ENCODE measurements around the gene WDR70. TPM values are rescaled to one million over a fixed set of nuclear protein-coding genes. Genes with fewer than 3 reads are reported as not detected.

The WDR70 gene
- total RNA-seq, 1 donor from 2014 or later, result 43.0 TPM

- Mint-ChIP-seq H3K36me3 (ENCODE audit: insufficient read depth) (peaks cover 16% of the 10 kb centered on the region), H3K27me3 (no peaks in the 10 kb centered on the region), H3K27ac (no peak overlapping the region), H3K4me3 (ENCODE audit: low read depth) (no peak overlapping the region), H3K4me1 (ENCODE audit: low read depth) (no peaks in the 10 kb centered on the region), H3K9me3 (ENCODE audit: low read depth) (no peaks in the 10 kb centered on the region)
- DNase-seq (ENCODE audit: low spot score, unreplicated experiment), result no peak
- TF ChIP-seq CTCF (IDR thresholded peaks at IDR 0.05; ENCODE audit: unreplicated experiment), result no peak
Observed at GRCh38 chr5:37490931-37491330, 111.8 kb downstream of the WDR70 start.

DNA sequence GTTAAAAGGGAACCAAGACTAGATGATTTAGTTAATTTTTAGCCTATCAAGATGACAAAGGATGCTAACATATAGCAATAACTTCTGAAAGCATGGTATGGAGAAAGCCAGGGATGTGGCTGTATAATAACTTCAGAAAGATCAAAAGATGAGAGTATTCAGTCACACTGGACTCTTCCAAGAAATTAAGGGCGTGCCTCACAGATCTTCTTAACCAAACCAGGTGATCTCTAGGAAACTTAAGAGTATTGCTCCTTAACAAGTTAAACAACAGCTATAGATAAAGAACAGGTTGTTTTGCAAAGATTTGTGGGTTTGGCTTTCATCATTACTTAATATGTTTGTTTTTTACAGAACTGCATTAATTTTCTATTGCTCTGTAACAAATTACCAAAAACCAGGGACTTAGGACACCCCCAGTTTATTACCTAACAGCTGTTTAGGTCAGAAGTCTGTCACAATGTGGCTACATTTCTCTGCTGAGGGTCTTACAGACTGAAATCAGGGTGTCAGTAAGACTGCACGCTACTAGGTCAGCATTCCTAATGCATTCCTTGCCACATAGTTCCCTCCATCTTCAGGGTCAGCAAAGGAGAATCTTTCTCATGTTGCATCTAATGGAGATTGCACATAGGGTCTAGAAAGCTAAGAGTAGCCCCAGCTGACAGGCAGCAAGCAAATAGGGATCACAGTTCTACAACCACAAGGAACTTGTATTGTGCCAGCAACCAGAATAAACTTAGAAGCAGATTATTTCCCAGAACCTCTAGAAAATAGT, 113.8 kb downstream of the WDR70 start:
- no peaks in the 10 kb centered on the region for H3K4me1 Mint-ChIP-seq (ENCODE audit: low read depth)
- TF ChIP-seq CTCF (IDR thresholded peaks at IDR 0.05; ENCODE audit: unreplicated experiment), result no peak
- H3K9me3 Mint-ChIP-seq (ENCODE audit: low read depth), result no peaks in the 10 kb centered on the region
- H3K36me3 Mint-ChIP-seq (ENCODE audit: insufficient read depth), result peaks cover 13% of the 10 kb centered on the region
- DNase-seq (ENCODE audit: low spot score, unreplicated experiment), result no peak
- H3K27me3 Mint-ChIP-seq, result no peaks in the 10 kb centered on the region
- no peak overlapping the region for H3K27ac Mint-ChIP-seq
- H3K4me3 Mint-ChIP-seq (ENCODE audit: low read depth), result no peak overlapping the region

DNA sequence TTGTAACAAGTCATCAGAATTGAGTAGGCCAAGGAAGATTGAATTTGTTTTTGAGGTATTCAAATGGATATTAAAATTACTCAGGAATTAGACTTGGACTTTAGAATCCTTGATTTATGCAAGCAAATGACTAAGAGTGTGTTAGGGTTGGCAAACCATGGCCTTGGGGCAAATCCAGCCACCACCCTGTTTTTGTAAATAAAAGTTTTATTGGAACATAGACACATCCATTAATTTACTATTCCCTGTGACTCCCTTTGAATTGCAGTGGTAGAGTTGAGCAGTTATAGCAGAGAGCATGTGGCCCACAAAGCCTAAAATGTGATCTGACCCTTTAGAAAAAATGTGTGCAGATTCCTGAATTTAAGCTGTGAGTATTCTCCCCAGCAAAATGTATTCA, 115.6 kb downstream of the WDR70 start:
- H3K9me3 Mint-ChIP-seq (ENCODE audit: low read depth), result no peaks in the 10 kb centered on the region
- H3K4me1 Mint-ChIP-seq (ENCODE audit: low read depth), result no peaks in the 10 kb centered on the region
- no peak for DNase-seq (ENCODE audit: low spot score, unreplicated experiment)
- H3K36me3 Mint-ChIP-seq (ENCODE audit: insufficient read depth), result peaks cover 5% of the 10 kb centered on the region
- H3K4me3 Mint-ChIP-seq (ENCODE audit: low read depth), result no peak overlapping the region
- no peak for TF ChIP-seq CTCF (IDR thresholded peaks at IDR 0.05; ENCODE audit: unreplicated experiment)
- no peak overlapping the region for H3K27ac Mint-ChIP-seq
- no peaks in the 10 kb centered on the region for H3K27me3 Mint-ChIP-seq

- no peak for TF ChIP-seq CTCF (IDR thresholded peaks at IDR 0.05; ENCODE audit: unreplicated experiment)
- no peak overlapping the region for H3K4me3 Mint-ChIP-seq (ENCODE audit: low read depth)
- H3K36me3 Mint-ChIP-seq (ENCODE audit: insufficient read depth), result peaks cover 7% of the 10 kb centered on the region
- H3K9me3 Mint-ChIP-seq (ENCODE audit: low read depth), result no peaks in the 10 kb centered on the region
- DNase-seq (ENCODE audit: low spot score, unreplicated experiment), result no peak
- no peaks in the 10 kb centered on the region for H3K27me3 Mint-ChIP-seq
- H3K27ac Mint-ChIP-seq, result no peak overlapping the region
- H3K4me1 Mint-ChIP-seq (ENCODE audit: low read depth), result no peaks in the 10 kb centered on the region
Observed at GRCh38 chr5:37495210-37495609, 116.1 kb downstream of the WDR70 start.

DNA sequence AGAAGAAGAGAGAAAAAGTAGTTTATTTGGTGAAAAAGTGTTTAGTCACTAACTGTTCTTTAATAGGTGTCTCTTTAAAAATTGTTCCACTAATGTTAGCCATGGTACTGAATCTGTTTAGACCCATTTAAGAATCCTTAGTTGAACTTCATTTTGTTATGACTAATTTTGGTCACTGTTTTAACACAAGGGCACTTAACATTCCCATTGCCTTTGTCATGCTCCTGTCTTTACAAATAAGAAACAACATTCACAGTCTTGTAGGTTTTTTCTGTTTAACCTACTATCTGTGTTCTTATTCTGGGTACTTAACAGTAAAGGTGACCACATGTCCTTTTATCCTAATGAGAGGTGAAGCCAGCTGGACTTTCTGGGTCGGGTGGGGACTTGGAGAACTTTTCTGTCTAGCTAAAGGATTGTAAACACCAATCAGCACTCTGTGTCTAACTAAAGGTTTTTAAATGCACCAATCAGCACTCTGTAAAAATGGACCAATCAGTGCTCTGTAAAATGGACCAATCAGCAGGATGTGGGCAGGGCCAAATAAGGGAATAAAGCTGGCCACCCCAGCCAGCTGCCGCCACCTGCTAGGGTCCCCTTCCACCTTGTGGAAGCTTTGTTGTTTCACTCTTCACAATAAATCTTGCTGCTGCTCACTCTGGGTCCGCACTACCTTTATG, 116.7 kb downstream of the WDR70 start:
- Mint-ChIP-seq H3K9me3 (ENCODE audit: low read depth) (no peaks in the 10 kb centered on the region), H3K4me1 (ENCODE audit: low read depth) (no peaks in the 10 kb centered on the region), H3K27ac (no peak overlapping the region), H3K36me3 (ENCODE audit: insufficient read depth) (peaks cover 9% of the 10 kb centered on the region), H3K4me3 (ENCODE audit: low read depth) (no peak overlapping the region), H3K27me3 (no peaks in the 10 kb centered on the region)
- DNase-seq (ENCODE audit: low spot score, unreplicated experiment), result no peak
- TF ChIP-seq CTCF (IDR thresholded peaks at IDR 0.05; ENCODE audit: unreplicated experiment), result no peak
